ENCODE results near the gene PHACTR3. TPM values are rescaled to one million over a fixed set of nuclear protein-coding genes. Genes with fewer than 3 reads are reported as not detected.

PHACTR3 gene
- total RNA-seq, 1 experiment from 2014 or later = not detected

DNA sequence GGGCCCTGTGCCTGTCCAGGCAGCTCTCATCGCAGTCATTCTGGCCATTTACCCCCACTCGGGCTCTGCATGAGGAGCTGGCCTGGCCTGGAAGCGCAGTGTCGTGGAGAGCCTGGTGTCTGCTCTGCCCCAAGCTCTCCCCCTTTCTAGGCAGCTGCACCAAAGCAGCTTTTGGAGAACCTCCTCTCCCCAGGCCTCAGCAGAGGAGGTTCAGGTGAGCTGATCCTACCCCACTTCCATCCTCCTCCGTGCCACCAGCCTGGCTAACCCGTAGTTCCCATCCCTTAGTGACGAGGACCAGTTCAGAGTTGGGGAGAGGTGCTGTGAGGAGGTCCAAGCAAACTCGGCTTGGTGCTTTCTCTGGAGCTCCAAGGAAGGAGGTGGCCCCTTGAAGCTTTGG, 30.5 kb upstream of the PHACTR3 start:
- DNase-seq (ENCODE audit: low read depth) = no peak

DNA sequence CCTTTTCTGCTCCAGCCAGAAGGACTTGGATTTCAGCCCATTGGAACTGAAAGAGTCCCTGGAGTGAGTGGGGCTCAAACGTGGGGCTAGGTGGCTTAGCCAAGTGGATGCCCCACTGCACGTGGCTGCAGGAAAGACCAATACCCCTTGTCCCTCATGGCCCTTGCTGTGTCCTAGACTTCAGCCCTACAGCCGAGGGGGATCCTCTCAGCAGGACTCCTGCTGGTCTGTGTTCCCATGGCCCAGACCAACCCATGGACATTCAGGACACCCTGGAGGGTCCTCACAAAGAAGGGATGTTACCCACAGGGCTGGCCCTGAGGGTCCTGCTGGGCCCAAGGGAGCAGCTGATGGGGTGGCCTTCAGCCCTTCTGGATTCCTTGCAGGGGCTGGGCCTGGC, 30.0 kb upstream of the PHACTR3 start:
- DNase-seq (ENCODE audit: low read depth) = no peak

DNA sequence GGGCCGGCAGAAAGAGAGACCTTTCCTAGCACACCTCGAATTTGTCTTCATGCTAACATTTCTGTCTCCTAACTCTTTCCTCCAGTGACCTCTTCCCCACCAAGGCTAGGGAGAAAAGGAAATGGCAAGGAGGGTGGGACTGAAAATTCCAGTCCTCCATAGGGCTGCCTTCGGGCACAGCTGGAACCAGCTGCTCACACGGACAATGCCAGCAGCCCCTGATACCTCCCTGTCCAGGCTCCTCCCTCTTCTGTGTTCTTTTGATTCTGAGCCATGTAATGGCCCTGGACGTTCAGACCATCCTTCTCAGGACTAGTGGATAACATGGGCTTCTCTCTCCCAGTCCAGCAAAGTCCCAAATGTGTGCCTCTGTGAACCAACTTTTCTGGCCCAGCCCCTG, 29.1 kb upstream of the PHACTR3 start:
- DNase-seq (ENCODE audit: low read depth) = no peak

DNA sequence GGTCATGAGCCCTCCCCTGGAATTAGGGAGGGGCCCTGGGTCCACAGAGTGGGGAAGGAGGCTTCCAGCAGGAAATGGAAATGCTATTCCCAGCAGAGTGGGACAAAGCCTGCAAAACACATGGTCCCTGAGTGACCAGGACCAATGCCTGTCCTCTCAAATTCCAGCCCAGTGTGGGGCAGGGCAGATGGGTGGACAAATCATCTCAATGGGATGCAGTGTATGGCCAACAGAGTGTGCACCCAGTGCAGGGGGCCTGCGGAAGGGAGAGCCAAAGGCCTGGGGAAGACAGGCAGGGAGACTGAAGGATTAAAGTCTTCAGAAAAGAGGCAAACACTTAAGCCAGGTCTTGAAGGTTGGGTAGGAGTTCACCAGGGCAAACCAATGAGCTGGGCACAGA, 28.7 kb upstream of the PHACTR3 start:
- no peak for DNase-seq (ENCODE audit: low read depth)

DNA sequence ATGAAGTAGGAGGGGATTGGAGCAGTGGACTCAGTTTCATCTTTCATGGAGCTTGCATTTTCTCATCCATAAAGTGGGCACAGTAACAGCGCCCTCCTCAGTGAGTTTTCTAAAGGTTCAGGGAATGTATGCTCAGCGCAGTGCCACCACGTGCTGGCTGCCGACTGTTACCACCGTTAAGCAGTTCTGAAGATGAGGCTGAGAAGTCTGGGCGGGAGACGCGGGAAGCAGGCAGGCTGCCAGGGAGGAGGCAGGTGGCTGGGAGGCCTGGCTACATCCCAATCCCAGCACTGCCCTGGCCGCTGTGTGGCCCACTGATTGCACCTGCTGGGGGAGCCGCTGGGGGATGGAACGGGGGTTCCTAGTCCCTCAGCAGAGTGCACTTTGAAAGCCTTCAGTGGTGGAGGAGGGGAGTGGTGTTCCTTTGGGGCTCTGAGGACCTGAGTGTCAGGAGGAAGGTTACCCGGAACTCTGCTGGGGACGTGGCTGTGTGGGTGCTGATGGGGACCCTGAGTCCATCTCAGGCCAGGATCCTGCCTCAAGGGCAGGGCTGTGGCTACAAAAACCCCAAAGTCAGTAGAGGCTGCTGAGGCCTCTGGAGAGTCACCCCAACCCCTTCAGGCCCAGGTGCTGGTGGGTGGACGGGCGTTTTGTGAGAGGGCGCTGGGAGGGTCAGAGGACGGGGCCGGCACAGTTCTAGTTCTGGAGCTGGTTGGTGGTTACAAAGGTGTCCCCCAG, 28.0 kb upstream of the PHACTR3 start:
- DNase-seq (ENCODE audit: low read depth) = no peak

DNA sequence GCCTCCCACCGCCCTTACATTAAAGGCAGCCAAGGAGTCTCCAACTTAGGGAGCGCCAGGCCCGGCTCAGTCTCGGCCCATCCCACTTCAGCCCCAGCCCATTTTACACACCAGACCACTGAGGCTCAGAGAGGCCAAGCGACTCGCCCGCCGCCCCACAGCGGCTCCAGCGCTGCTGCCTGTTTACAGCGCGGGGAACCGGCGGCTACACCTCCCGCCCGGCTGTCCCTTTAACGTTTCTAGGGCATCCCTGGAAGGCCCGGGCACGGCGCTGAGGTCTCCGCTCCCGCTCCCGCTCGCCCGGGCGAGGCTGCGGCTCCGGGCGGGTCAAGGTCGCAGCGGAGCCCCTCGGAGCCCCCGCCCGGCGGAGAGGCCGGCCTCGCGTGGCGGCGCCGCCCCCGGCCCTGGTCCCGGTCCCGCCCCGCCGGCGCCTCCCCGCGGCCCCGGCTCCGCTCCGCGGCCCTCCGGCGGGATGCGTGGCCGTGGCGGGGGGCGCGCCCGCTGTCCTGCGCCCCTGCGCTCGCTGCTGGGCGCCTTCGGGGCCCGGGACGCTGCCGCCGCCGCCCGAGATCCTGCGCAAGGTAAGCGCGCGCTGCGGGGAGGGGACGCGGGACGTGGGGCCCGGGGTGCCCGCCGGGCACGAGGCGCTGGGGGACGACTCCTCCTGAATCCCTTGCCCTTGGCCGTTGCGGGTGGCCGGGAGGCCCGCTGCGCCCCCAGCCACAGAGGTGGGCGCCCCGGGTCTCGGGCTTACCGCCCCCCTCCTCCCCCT, 27.1 kb upstream of the PHACTR3 start:
- DNase-seq (ENCODE audit: low read depth) = no peak

DNA sequence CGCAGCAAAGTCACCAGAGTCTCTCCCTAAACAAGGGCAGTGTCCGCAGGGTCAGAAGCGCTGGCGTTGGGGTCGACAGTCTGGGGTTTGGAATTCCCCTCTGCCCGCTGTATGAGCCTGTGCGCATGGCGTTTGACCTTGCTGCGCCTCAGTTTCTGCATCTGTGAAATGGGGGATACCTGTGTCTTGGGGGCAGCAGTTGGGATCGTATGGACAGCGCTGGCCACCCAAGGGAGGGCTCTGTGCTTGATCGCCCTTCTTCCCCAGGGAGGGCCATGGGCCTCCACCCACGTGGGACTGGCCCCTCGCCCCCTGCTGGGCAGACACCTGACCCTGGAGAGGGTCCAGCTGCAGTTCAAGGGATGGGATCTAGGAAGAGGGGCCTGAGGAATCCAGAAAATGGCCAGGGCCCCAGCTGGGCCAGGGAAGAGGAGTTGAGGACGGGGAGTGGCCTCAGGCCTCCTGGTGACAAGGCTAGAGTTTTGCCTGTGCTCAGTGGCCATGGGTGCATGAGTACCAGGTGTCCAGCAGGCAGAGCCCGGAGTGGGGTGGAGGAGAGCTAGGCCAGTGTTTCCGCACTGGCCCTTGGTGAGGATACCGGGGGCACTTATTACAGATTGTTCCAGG, 26.4 kb upstream of the PHACTR3 start:
- no peak for DNase-seq (ENCODE audit: low read depth)

DNA sequence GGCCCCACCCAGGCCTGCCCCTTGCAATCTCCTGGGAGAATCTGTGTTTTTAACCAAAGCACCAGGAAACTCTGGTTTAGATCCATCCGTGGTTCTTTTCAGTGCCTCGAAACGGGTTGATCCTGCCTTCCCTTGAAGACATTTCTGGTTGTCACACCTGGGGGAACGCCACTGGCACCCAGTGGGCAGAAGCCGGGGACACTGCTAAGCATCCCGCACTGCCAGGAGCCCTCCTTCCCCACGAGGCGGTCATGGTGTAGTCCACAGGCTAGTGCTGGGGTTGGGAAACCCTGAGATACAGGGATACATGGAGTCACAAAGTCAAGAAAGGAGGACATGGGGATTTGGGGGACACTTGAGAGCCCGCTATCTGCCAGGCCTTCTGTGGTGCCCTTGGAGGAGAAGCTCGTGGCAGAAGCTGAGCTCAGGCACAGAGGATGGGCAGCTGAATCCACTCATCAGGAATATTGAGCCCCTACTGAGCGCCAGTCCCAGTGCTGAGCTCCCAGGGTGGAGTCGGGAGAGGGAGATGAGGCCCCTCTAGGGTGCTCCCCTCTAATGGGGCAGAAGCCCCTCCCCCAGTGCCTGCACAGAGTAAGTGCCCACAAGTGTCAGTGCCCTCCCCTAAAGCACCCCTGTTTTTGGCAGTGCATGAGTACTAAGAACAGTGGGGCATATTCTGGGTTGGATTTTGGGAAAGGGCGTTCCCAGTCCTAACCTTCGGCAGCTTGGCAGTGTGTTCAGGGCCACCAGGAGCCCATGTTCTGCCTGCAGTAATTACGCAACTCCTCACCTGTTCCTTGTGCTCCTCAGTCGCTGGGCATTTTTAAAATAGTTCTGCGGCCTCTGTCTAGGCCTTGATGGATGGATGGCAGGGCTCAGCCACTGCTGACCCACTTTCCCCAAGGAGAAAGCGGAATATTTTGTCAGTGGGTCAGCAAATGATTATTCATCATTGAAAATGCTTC, 25.6 kb upstream of the PHACTR3 start:
- no peak for DNase-seq (ENCODE audit: low read depth)

DNA sequence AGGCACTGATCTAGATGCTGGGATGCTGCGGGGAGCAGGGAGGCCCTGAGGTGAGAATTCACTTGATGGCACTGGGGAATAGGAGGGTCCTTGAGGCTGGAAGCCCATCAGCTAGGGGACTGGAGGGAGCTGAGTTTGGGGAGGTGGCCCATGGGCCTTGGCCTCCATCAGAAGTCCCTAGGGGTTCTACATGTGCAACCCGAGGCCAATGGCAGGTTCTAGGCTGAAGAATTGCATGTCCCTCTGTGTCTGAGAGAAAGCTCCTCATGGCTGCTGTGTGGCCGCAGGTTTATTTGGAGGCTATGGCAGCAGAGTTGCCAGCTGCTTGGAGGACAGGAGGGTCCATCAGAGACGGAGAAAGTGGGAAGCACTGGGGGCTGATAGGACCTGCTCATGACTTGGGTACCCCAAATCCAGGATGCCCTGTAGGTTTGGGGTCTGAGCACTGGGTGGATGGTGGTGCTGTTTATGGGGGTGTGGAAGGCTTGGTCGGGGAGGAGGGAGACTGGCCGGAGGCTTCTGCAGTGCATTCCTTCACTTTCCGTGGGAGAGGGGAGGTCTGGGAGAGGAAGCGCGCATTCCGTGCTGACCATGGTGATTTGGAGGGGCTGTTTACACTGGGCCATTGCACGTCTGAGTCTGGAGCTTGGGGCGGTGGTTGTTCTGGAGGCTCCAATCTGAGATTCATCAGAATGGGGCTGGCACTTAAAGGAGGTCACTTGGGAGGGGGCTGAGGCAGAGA, 24.8 kb upstream of the PHACTR3 start:
- no peak for DNase-seq (ENCODE audit: low read depth)

DNA sequence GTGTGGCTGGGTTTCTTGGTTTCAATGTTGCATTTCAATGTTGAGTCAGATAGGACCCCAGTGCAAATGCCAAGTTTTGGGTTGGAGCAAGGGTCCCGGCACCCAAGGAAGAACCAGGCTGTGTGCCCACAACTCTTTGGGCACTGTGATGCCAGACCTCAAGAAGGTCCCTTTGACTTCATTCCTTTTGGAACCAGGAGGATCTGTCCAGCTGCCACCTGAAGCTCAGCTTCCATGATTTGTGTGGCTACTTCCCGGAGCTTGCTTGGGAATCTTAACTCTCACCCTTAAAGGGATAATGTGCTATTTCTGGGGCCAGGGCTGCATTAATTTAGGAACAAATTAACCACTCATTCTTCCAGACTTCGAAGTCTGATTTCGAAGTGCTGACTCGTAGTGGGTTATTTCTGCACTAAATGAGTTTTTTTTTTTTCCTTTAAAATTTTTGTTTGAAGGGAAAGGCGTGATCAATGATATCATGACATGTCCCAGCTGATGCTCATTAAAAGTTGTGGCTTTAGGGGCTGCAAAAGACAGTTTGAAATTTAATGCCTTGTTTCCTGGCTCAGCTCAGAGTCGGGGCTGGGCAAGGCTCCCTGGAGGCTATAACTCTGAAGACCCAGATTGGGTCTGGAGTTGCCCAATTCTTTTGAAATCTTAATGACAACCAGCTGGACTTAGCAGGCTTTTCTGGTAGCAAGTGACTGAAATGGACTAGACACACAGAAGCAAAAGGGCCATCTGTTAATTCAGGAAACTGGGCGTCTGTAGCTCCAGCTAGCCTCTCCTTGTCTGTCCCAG, 24.0 kb upstream of the PHACTR3 start:
- no peak for DNase-seq (ENCODE audit: low read depth)

DNA sequence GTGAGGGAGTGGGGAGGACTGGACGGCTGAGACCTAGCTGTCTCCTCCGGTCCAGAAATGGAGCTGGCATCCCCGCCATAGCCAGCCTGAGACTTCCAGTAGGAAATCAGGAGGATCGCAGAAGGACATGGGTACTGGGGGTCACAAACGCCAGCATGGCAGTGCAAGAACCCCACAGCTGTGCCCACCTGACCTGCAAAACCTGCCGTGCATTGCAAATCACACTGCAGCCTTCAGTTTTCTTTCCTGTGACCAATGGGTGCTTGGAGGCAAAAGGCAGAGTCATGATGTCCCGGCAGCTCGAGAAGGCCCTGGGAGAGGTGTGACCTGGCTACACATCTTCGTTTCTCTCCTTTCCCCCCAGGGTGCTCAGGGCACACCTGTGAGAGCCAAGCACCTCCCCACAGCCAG, 23.3 kb upstream of the PHACTR3 start:
- DNase-seq (ENCODE audit: low read depth) = no peak

DNA sequence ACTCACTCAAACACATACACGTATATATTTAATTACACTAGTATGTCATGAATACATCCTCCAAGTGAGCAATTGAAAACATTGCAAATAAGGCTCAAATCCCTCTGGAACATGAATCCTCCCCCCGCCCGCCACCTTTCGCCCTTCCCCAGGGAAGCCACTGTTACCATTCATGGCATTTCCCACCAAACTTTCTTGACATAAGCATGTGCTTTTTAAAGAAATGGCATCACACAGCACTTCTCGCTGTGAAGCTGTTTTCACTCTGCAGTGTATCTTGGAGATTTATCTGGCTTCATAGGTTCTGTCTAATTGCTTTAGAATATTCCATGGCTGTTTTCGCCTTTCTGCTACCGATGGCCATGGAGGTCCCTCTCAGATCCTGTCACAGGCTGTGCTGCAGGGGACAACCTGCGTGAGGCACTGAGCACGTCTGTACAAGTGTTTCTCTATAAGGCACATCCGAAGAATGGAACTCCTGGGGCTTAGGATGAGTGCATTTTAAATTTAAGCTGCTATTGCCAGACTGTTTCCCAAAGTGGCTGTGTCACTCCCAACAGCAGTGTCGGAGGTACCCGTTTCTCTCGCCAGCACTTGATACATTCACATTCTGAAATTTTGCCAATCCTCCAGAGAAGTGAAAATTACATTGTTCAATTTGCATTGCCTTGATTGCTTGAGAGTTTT, 22.2 kb upstream of the PHACTR3 start:
- no peak for DNase-seq (ENCODE audit: low read depth)

DNA sequence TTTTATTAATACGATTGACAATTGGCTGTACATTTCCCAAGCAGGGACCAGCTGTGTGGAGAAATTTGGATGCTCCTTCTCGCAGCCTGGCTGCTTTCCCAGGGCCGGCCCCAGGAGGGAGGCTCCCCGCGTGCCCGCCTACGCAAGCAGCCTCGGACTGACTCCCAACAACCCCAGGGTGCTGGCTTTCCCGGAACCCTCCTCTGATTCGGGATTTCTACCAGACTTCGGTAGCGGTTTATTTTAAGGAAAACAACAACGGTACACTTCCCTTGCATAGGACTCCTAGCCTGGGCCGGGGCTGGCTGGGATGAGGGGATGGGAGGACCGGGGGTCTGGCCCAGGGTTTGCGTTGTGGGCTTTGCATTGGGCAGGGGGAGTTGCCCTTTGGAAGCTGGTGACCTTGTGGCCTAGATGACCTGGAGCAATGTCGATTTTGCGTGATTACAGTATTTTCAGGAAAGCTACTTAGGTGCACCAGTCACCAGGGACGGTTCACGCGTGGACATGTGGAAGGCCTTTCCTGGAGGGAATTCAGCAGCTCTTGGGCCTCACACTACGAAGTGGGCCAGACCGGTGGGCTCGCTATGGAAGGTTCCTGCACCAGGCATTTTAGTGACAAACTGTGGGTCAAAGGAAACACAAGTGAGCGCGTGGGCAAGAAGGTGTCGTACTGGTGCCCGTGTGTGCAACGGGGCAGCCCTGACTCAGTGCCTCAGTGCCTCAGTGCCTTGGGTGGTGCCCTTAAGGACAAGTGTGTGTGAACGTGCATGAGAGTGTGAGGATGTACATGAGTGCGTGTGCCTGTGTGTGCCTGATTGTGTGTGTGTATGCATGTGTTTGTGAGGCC, 20.7 kb upstream of the PHACTR3 start:
- no peak for DNase-seq (ENCODE audit: low read depth)

DNA sequence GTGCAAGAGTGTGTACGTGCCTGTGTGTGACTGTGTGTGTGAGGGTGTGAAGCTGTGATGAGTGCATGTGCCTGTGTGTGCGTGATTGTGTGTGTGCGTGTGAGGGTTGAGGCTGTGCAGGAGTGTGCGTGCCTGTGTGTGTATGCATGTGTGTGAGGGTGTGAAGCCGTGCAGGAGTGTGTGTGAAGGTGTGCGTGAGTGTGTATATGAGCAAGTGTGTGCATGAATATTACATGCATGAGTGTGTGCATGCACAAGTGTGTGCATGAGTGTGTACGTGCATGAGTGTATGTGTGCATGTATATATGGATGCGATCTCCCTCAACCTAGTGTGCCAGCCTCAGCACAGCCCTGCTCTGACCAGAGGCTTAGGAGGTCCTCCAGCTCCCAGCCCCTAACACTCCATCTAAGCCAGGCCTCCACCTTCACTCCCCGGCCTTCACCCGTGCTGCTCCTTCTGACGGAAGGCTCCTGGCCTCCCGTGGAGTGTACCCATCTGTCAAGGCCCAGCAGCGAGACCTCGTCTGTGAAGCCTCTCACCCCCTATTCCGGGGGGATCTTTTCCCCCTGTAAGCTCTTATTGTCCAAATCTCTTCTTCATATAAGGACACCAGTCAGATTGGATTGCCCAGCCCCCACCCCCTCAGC, 19.9 kb upstream of the PHACTR3 start:
- DNase-seq (ENCODE audit: low read depth) = no peak

DNA sequence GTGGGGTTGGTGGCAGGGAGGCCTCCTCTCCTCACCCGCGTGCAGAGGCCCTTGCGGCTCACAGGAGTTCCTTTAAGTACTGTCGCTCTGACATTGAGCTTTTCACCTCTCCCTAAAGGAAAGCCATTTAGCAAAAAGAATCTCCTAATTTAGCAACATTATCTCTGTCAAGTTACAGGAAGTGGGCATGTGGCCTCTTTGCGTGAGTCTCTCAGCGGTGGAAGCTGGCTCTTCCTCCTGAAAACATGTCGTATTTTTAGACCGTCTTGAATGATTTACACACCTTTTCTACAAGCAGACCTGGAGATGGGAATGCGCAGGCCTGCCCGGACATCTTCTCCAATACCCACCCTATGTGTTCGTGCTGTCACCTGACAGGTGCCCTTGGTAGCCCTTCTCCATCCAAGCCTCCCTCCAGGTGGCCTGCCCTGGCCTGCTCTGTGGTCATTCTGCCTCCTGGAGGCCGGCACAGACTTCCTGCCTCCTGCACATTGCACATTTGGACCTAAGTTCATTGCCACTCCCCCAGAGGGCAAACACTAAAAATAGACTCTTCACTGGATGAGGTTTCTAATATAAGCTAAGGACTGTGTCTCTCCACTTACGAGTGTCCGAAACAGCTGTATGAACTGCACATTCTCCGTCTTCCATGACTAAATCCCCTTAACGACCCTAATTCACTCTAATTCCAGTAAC, 18.5 kb upstream of the PHACTR3 start:
- DNase-seq (ENCODE audit: low read depth) = no peak

DNA sequence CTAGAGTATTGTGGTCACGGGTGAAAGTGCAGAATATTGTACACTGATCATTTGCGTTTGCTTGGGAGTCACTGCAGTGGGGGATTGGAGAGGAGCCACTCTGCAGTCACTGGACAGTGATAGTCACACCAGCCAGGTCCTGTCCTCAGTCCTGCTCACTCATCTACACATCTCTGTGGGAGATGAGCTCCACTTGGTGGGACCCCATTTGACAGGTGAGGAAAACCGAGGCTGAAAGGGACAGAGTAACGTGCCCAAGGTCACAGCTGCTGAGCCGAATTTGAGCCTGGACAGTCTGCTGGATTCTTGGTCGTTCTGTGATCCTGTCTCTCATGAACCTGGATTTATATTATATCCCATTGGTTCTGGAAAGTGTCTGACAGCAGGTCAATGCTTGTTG, 17.7 kb upstream of the PHACTR3 start:
- DNase-seq (ENCODE audit: low read depth) = no peak

DNA sequence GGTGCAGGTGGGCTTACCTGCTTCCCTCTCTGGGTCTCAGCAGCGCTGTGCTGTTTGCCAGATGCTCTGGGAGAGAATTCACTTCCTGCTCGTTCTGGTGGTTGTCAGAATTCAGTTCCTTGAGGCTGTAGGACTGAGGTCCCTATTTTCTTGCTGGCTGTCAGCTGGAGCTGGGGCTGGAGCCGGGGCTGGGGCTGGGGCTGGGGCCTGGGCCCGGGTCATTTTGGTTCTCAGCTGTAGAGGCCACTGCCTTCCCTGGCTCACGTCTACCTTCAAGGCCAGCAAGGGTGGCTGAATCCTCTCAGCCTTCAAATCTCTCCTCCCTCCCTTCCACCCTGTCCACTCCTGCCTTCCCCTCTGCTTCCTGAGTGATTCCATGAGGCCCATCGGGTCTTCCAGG, 16.8 kb upstream of the PHACTR3 start:
- DNase-seq (ENCODE audit: low read depth) = no peak

Data from HT1080 (cell line).